ENCODE data around the gene VIT.

GRCh38 chr2:36662638-36663037, 33.9 kb upstream of the VIT start:
- TF ChIP-seq CTCF (IDR thresholded peaks at IDR 0.05), result no peak
- TF ChIP-seq ZFX (IDR thresholded peaks at IDR 0.05; ENCODE audit: borderline replicate concordance), result no peak
